GDM1 (cell line): Measurements from ENCODE around the gene VPS13D.

Source experiments
- DNase-seq: peaks from one replicate; lab custom pipeline; 2025; lab: John Stamatoyannopoulos, UW

The VPS13D gene

GRCh38 chr1:12428334-12428733, 198.5 kb downstream of the VPS13D start:
- no peak for DNase-seq

GRCh38 chr1:12430525-12430924, 200.7 kb downstream of the VPS13D start:
- no peak for DNase-seq

- no peak for DNase-seq
These were observed 203.1 kb downstream of the VPS13D start for GRCh38 chr1:12432897-12433296.

- DNase-seq, result no peak
These were observed 203.7 kb downstream of the VPS13D start for GRCh38 chr1:12433323-12434053.

- peak; percentile 60 for DNase-seq
These were observed 204.3 kb downstream of the VPS13D start for GRCh38 chr1:12434174-12434573.

GRCh38 chr1:12434686-12435085, 204.9 kb downstream of the VPS13D start:
- no peak for DNase-seq

GRCh38 chr1:12435639-12436344, 206.0 kb downstream of the VPS13D start:
- DNase-seq, result peak; percentile 64

GRCh38 chr1:12436345-12436658, 206.5 kb downstream of the VPS13D start:
- DNase-seq, result no peak

GRCh38 chr1:12436817-12437599, 207.2 kb downstream of the VPS13D start:
- no peak for DNase-seq

GRCh38 chr1:12437629-12438028, 207.8 kb downstream of the VPS13D start:
- no peak for DNase-seq

- DNase-seq, result no peak
These were observed 208.6 kb downstream of the VPS13D start for GRCh38 chr1:12438349-12438924.

GRCh38 chr1:12439073-12439472, 209.2 kb downstream of the VPS13D start:
- DNase-seq, result no peak

GRCh38 chr1:12441414-12442105, 211.7 kb downstream of the VPS13D start:
- DNase-seq, result no peak

- DNase-seq, result no peak
These were observed 212.4 kb downstream of the VPS13D start for GRCh38 chr1:12442217-12442616.

GRCh38 chr1:12443151-12443550, 213.3 kb downstream of the VPS13D start:
- DNase-seq, result no peak

- no peak for DNase-seq
These were observed 214.6 kb downstream of the VPS13D start for GRCh38 chr1:12444329-12444841.

- no peak for DNase-seq
These were observed 215.4 kb downstream of the VPS13D start for GRCh38 chr1:12445257-12445656.

GRCh38 chr1:12446593-12446992, 216.8 kb downstream of the VPS13D start:
- DNase-seq, result no peak

GRCh38 chr1:12447307-12447706, 217.5 kb downstream of the VPS13D start:
- no peak for DNase-seq

- no peak for DNase-seq
These were observed 218.1 kb downstream of the VPS13D start for GRCh38 chr1:12447849-12448312.

- no peak for DNase-seq
These were observed 218.9 kb downstream of the VPS13D start for GRCh38 chr1:12448746-12449177.
